CD4-positive, CD25-positive, alpha-beta regulatory T cell (primary cell): ENCODE data around the gene ANXA10. TPM values are rescaled to one million over a fixed set of nuclear protein-coding genes. Genes with fewer than 3 reads are reported as not detected.

Experiments
- ATAC-seq, 2 donors: fragments of 150-1000 bp; cut with Tn5 transposase; one replicate each; pipeline ENCODE4 v1.10.0; 2021; ENCODE audit warnings: low read depth in 2 of 2, moderate number of reproducible peaks in 2 of 2, moderate library complexity in 1 of 2
- DNase-seq, 3 donors: peaks; one replicate each; pipeline versions ENCODE4 v3.0.0 to v3.0.0-alpha.2; 2012 to 2022; ENCODE audit warnings: mixed read lengths in 1 of 3
- H3K27ac ChIP-seq: one replicate; pipeline ENCODE4 v1.7.0; 2013; ENCODE audit warnings: mild to moderate bottlenecking, low read length; ENCODE audit not compliant: insufficient read depth, poor library complexity, severe bottlenecking
- H3K27me3 ChIP-seq: one replicate; pipeline ENCODE4 v1.7.0; 2013; ENCODE audit warnings: low read length; ENCODE audit not compliant: control insufficient read depth, insufficient read depth
- H3K36me3 ChIP-seq: one replicate; pipeline ENCODE4 v1.7.0; 2013; ENCODE audit warnings: mild to moderate bottlenecking, low read length, moderate library complexity; ENCODE audit not compliant: control insufficient read depth, insufficient read depth
- H3K4me1 ChIP-seq: 2 replicates; pipeline ENCODE4 v1.7.0; 2013; ENCODE audit warnings: mild to moderate bottlenecking, low read length; ENCODE audit not compliant: insufficient read depth, control insufficient read depth, poor library complexity, severe bottlenecking
- H3K4me3 ChIP-seq: one replicate; pipeline ENCODE4 v1.7.0; 2013; ENCODE audit warnings: low read depth, mild to moderate bottlenecking, low read length, moderate library complexity
- H3K9me3 ChIP-seq, 2 experiments: 1 replicate in 1 of 2; 2 replicates in 1 of 2; pipeline ENCODE4 v1.7.0; 2013; ENCODE audit warnings: low read length in 2 of 2, mild to moderate bottlenecking in 1 of 2, moderate library complexity in 1 of 2; ENCODE audit not compliant: control insufficient read depth in 2 of 2
- H3K27ac Mint-ChIP-seq, 3 donors: one replicate each; pipeline ENCODE4 v1.8.0; 2020 to 2022; ENCODE audit warnings: mild to moderate bottlenecking in 3 of 3, mixed read lengths in 3 of 3, moderate library complexity in 2 of 3
- H3K27me3 Mint-ChIP-seq: one replicate; pipeline ENCODE4 v1.8.0; 2022; ENCODE audit warnings: mild to moderate bottlenecking, mixed read lengths
- H3K36me3 Mint-ChIP-seq: one replicate; pipeline ENCODE4 v1.8.0; 2020; ENCODE audit warnings: mixed read lengths
- H3K4me1 Mint-ChIP-seq, 4 donors: one replicate each; pipeline ENCODE4 v1.8.0; 2020 to 2022; ENCODE audit warnings: mixed read lengths in 4 of 4, mild to moderate bottlenecking in 1 of 4
- H3K4me3 Mint-ChIP-seq, 4 donors: one replicate each; pipeline ENCODE4 v1.8.0; 2020 to 2022; ENCODE audit warnings: mild to moderate bottlenecking in 4 of 4, mixed read lengths in 4 of 4, moderate library complexity in 3 of 4
- H3K9me3 Mint-ChIP-seq, 7 donors: one replicate each; pipeline ENCODE4 v1.8.0; 2020 to 2022; ENCODE audit warnings: mixed read lengths in 7 of 7, mild to moderate bottlenecking in 3 of 7, moderate library complexity in 2 of 7
- polyA plus RNA-seq, 4 donors: library from polyadenylated mRNA; unstranded; fragments of 300-500 nt; fragmentation: Illumina TruSeq; gene quantifications; one replicate each; pipeline ENCODE4 v1.2.3, GENCODE V29; 2021
- total RNA-seq: library from RNA; stranded (reverse); gene quantifications from one replicate; pipeline ENCODE4 v1.2.3, GENCODE V29; 2022

The ANXA10 gene
- total and polyA plus RNA-seq, 5 donors from 2014 or later, result not detected

- H3K9me3 Mint-ChIP-seq, result peaks cover 0 to 4% (median 0%) of the 10 kb centered on the region in 7 donors
- H3K27me3 Mint-ChIP-seq, result no peaks in the 10 kb centered on the region
- no peaks in the 10 kb centered on the region for H3K27me3 ChIP-seq
- H3K36me3 ChIP-seq, result no peaks in the 10 kb centered on the region
- H3K4me3 ChIP-seq, result no peak overlapping the region
- no peak overlapping the region for H3K4me3 Mint-ChIP-seq
- H3K36me3 Mint-ChIP-seq, result no peaks in the 10 kb centered on the region
- H3K4me1 Mint-ChIP-seq, result no peaks in the 10 kb centered on the region
- DNase-seq (no peak), ATAC-seq (no peak)
- no peak overlapping the region for H3K27ac Mint-ChIP-seq
- H3K27ac ChIP-seq, result no peak overlapping the region
- H3K4me1 ChIP-seq, result no peaks in the 10 kb centered on the region
- H3K9me3 ChIP-seq, result no peaks in the 10 kb centered on the region
Measured at GRCh38 chr4:168071304-168071703, 21.0 kb upstream of the ANXA10 start.

DNA sequence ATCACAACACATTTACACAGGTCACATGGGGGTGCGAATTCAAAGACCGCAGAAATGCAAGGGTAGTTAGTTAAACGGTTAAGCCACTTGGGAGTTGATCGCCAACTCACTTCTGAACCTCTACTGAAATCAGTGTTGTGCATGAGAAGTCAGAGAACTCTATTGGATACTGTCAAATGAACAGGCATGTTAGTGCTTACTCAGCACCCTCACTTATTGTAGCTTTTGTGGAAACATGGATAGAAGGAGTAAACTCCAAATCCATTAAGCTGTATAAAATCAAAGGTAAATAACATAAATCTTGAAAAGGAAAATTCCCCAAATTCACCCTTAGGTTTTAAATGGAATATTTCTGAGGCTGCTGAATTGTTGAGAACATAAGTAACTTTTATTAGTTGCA lies 17.5 kb upstream of the ANXA10 start:
- Mint-ChIP-seq H3K27me3 (no peaks in the 10 kb centered on the region), H3K4me3 (no peak overlapping the region), H3K4me1 (no peaks in the 10 kb centered on the region), H3K36me3 (no peaks in the 10 kb centered on the region), H3K27ac (no peak overlapping the region), H3K9me3 (no peaks in the 10 kb centered on the region)
- ATAC-seq (no peak), DNase-seq (no peak)
- Histone ChIP-seq H3K4me1 (no peaks in the 10 kb centered on the region), H3K27ac (no peak overlapping the region), H3K27me3 (no peaks in the 10 kb centered on the region), H3K9me3 (no peaks in the 10 kb centered on the region), H3K36me3 (no peaks in the 10 kb centered on the region), H3K4me3 (no peak overlapping the region)

GRCh38 chr4:168076989-168077725 lies 15.2 kb upstream of the ANXA10 start:
- Histone ChIP-seq H3K36me3 (no peaks in the 10 kb centered on the region), H3K4me3 (no peak overlapping the region), H3K4me1 (no peaks in the 10 kb centered on the region), H3K27me3 (no peaks in the 10 kb centered on the region), H3K9me3 (no peaks in the 10 kb centered on the region), H3K27ac (no peak overlapping the region)
- H3K4me3 Mint-ChIP-seq, result no peak overlapping the region
- H3K27ac Mint-ChIP-seq, result no peak overlapping the region
- ATAC-seq (no peak), DNase-seq (peak; percentile 0 to 42 (median 1))
- H3K36me3 Mint-ChIP-seq, result no peaks in the 10 kb centered on the region
- H3K4me1 Mint-ChIP-seq, result no peaks in the 10 kb centered on the region
- no peaks in the 10 kb centered on the region for H3K27me3 Mint-ChIP-seq
- peaks cover 0 to 2% (median 0%) of the 10 kb centered on the region in 7 donors for H3K9me3 Mint-ChIP-seq

DNA sequence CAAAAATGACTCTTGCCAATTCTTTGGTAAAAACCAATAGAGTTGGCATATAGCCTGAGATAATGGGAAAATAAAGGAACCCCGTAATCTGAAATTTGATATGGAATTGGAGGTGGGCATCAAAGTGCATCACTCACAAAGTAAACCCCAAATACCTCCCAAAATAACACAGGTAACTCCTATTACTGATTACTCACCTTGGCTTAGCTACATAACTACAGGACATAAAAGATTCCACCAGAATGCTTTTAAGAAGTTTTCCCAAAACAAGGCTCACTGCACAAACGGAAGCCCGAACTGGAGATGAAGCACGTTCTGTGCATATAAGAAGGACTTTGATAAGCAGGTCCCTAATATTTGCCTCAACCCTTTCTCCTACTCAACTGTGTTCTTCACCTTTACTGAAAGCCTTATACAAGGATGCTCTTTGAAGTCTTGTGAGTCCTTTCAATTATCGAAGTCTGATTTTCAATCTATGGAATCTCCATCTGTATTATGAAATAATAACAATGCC lies 14.6 kb upstream of the ANXA10 start:
- H3K36me3 Mint-ChIP-seq, result no peaks in the 10 kb centered on the region
- H3K9me3 Mint-ChIP-seq, result peaks cover 0 to 2% (median 0%) of the 10 kb centered on the region in 7 donors
- H3K27ac Mint-ChIP-seq, result no peak overlapping the region
- Histone ChIP-seq H3K4me1 (no peaks in the 10 kb centered on the region), H3K36me3 (no peaks in the 10 kb centered on the region), H3K9me3 (no peaks in the 10 kb centered on the region), H3K27ac (no peak overlapping the region), H3K27me3 (no peaks in the 10 kb centered on the region), H3K4me3 (no peak overlapping the region)
- ATAC-seq (no peak), DNase-seq (no peak)
- H3K4me1 Mint-ChIP-seq, result no peaks in the 10 kb centered on the region
- H3K27me3 Mint-ChIP-seq, result no peaks in the 10 kb centered on the region
- H3K4me3 Mint-ChIP-seq, result no peak overlapping the region

DNA sequence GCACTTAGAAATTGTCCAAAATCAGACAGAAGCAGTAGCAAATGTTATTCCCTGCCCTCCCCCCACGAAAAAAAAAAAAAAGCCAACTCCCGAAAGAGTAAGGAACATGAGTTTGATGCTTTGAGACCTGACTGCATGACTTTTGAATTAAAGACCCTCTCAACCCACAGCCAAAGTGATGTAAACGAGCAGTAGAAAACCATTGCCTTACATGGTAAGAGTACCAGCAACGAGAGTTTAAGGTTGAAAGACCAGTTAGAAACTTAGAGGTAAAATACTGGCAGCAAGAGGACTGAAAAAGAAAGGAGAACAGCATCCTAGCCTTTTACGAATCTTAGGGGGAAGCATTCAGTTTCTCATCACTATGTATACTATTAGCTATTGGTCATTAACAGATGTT lies 10.0 kb upstream of the ANXA10 start:
- H3K36me3 Mint-ChIP-seq, result no peaks in the 10 kb centered on the region
- H3K4me1 Mint-ChIP-seq, result no peaks in the 10 kb centered on the region
- H3K36me3 ChIP-seq, result no peaks in the 10 kb centered on the region
- H3K4me3 ChIP-seq, result no peak overlapping the region
- H3K27ac ChIP-seq, result no peak overlapping the region
- no peaks in the 10 kb centered on the region for H3K27me3 ChIP-seq
- H3K9me3 ChIP-seq, result no peaks in the 10 kb centered on the region
- no peak overlapping the region for H3K4me3 Mint-ChIP-seq
- H3K27me3 Mint-ChIP-seq, result no peaks in the 10 kb centered on the region
- peaks cover 0 to 4% (median 2%) of the 10 kb centered on the region in 7 donors for H3K9me3 Mint-ChIP-seq
- no peak overlapping the region for H3K27ac Mint-ChIP-seq
- ATAC-seq (no peak), DNase-seq (no peak)
- no peaks in the 10 kb centered on the region for H3K4me1 ChIP-seq

GRCh38 chr4:168095776-168096406 lies 3.6 kb downstream of the ANXA10 start:
- DNase-seq (no peak), ATAC-seq (no peak)
- no peak overlapping the region for H3K4me3 Mint-ChIP-seq
- no peaks in the 10 kb centered on the region for H3K36me3 Mint-ChIP-seq
- no peaks in the 10 kb centered on the region for H3K36me3 ChIP-seq
- H3K9me3 ChIP-seq, result no peaks in the 10 kb centered on the region
- peaks cover 0 to 4% (median 0%) of the 10 kb centered on the region in 7 donors for H3K9me3 Mint-ChIP-seq
- H3K27ac Mint-ChIP-seq, result no peak overlapping the region
- H3K4me1 Mint-ChIP-seq, result no peaks in the 10 kb centered on the region
- no peak overlapping the region for H3K4me3 ChIP-seq
- no peaks in the 10 kb centered on the region for H3K27me3 ChIP-seq
- no peaks in the 10 kb centered on the region for H3K4me1 ChIP-seq
- H3K27me3 Mint-ChIP-seq, result no peaks in the 10 kb centered on the region
- no peak overlapping the region for H3K27ac ChIP-seq

DNA sequence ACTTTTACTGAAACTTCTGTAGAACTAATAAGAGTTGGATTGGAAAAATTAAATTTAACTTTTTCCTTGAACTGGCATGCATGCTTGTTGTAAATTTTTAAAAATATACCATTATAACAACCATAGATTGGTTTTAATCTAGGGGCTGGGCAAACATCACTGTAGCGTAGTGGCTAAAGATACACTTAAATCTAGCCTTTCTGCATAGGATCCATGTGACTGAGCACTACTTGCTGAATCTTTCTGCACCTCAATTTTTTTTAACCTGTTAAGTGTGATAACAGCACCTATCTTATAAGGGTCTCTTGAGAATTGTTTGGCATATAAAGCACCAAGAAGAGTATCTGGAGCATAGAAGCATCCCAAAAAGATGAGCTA lies 4.1 kb downstream of the ANXA10 start:
- Mint-ChIP-seq H3K4me1 (no peaks in the 10 kb centered on the region), H3K27ac (no peak overlapping the region), H3K27me3 (no peaks in the 10 kb centered on the region), H3K36me3 (no peaks in the 10 kb centered on the region), H3K9me3 (peaks cover 0 to 4% (median 0%) of the 10 kb centered on the region in 7 donors), H3K4me3 (no peak overlapping the region)
- H3K4me1 ChIP-seq, result no peaks in the 10 kb centered on the region
- DNase-seq, result no peak
- H3K27ac ChIP-seq, result no peak overlapping the region
- H3K27me3 ChIP-seq, result no peaks in the 10 kb centered on the region
- H3K9me3 ChIP-seq, result no peaks in the 10 kb centered on the region
- H3K36me3 ChIP-seq, result no peaks in the 10 kb centered on the region
- no peak overlapping the region for H3K4me3 ChIP-seq
- no peak for ATAC-seq

GRCh38 chr4:168097161-168097560 lies 4.8 kb downstream of the ANXA10 start:
- Histone ChIP-seq H3K36me3 (no peaks in the 10 kb centered on the region), H3K4me3 (no peak overlapping the region), H3K9me3 (no peaks in the 10 kb centered on the region), H3K4me1 (no peaks in the 10 kb centered on the region), H3K27me3 (no peaks in the 10 kb centered on the region), H3K27ac (no peak overlapping the region)
- Mint-ChIP-seq H3K36me3 (no peaks in the 10 kb centered on the region), H3K27me3 (peaks cover 4% of the 10 kb centered on the region), H3K27ac (no peak overlapping the region), H3K4me3 (no peak overlapping the region), H3K9me3 (peaks cover 0 to 4% (median 0%) of the 10 kb centered on the region in 7 donors), H3K4me1 (no peaks in the 10 kb centered on the region)
- no peak for DNase-seq
- ATAC-seq, result no peak
